Thyroid gland (tissue), 4 donors: ENCODE measurements around the gene CDK5RAP3.

Source experiments
- POLR2A ChIP-seq, 2 donors: fragments of 450-650 bp; IDR thresholded peaks; one replicate each; pipeline ENCODE4 v1.6.1; 2017; ENCODE audit warnings: antibody characterized with exemption in 2 of 2, mild to moderate bottlenecking in 2 of 2, moderate library complexity in 1 of 2
- TF ChIP-seq, protein P1 (sequence below), 6 experiments: fragments of 200-600 bp in 3 of 6; fragments of 450-650 bp in 3 of 6; sonication (generic) in 3 of 6; IDR thresholded peaks; one replicate each; pipeline ENCODE4 v1.5.1; 2016 to 2019; ENCODE audit warnings: antibody characterized with exemption in 6 of 6, mild to moderate bottlenecking in 2 of 6, inconsistent platforms in 1 of 6, moderate library complexity in 1 of 6

- TF ChIP-seq, protein P1, sequence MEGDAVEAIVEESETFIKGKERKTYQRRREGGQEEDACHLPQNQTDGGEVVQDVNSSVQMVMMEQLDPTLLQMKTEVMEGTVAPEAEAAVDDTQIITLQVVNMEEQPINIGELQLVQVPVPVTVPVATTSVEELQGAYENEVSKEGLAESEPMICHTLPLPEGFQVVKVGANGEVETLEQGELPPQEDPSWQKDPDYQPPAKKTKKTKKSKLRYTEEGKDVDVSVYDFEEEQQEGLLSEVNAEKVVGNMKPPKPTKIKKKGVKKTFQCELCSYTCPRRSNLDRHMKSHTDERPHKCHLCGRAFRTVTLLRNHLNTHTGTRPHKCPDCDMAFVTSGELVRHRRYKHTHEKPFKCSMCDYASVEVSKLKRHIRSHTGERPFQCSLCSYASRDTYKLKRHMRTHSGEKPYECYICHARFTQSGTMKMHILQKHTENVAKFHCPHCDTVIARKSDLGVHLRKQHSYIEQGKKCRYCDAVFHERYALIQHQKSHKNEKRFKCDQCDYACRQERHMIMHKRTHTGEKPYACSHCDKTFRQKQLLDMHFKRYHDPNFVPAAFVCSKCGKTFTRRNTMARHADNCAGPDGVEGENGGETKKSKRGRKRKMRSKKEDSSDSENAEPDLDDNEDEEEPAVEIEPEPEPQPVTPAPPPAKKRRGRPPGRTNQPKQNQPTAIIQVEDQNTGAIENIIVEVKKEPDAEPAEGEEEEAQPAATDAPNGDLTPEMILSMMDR (IDR thresholded peaks at IDR 0.05), result no peak
- TF ChIP-seq POLR2A (IDR thresholded peaks at IDR 0.05), result no peak
Measured at GRCh38 chr17:47948706-47949196, 22.2 kb upstream of the CDK5RAP3 start.
